T-helper 2 cell treated with Interferon-gamma antibody and Interleukin-4, amounts not matched to agents 100 ng/mL and 5 ng/mL, for 36 hours (primary cell): ENCODE measurements around the gene MAGEH1. TPM values are rescaled to one million over a fixed set of nuclear protein-coding genes. Genes with fewer than 3 reads are reported as not detected.
"Not testable (repeated sequence)": the region's sequence is repeated elsewhere in the genome, so short reads cannot be mapped to it uniquely, and the experiment has no call there.

Source experiments
- intact Hi-C: fragments of 100-400 bp; cut with micrococcal nuclease; formaldehyde crosslinking; loops from one replicate; pipeline ENCODE4 v1.15.1; 2023
- total RNA-seq: library from RNA; stranded (reverse); gene quantifications from 2 replicates; pipeline ENCODE4 v1.2.3, GENCODE V29; 2022

The MAGEH1 gene
- total RNA-seq, result 14.0 and 14.5 TPM in 2 replicates

GRCh38 chrX:55451990-55452832 is at the start of gene MAGEH1:
Gene MAGEH1 (plus strand): TSS chrX:55452127. CDS start chrX:55452375, 248 bp downstream.
- intact Hi-C loops, result no loop called here

GRCh38 chrX:55427079-55427478 is 24.8 kb upstream of the MAGEH1 start:
- intact Hi-C loops, result not testable (repeated sequence)

DNA sequence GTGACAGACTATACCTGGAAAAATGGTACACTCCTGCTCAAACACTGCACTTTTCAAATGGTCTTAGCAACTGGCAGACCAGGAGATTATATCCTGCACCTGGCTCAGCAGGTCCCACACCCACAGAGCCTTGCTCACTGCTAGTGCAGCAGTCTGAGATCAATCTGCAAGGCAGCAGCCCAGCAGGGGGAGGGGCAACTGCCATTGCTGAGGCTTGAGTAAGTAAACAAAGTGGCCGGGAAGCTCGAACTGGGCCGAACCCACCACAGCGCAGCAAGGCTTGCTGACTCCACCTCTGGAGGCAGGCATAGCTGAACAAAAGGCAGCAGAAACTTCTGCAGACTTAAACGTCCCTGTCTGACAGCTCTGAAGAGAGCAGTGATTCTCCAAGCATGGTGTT is 8.5 kb upstream of the MAGEH1 start:
- intact Hi-C loops, result not testable (repeated sequence)

- intact Hi-C loops, result no loop called here
These were observed 1.7 kb upstream of the MAGEH1 start for GRCh38 chrX:55450259-55450658.

- intact Hi-C loops, result no loop called here
These were observed 786 bp upstream of the MAGEH1 start for GRCh38 chrX:55451141-55451540.

GRCh38 chrX:55451626-55451989 is 319 bp upstream of the MAGEH1 start:
- intact Hi-C loops, result no loop called here

GRCh38 chrX:55452833-55453124 is 852 bp downstream of the MAGEH1 start:
- intact Hi-C loops, result no loop called here

- intact Hi-C loops, result not testable (repeated sequence)
These were observed 3.8 kb downstream of the MAGEH1 start for GRCh38 chrX:55455708-55456107.

GRCh38 chrX:55459426-55459825 is 7.5 kb downstream of the MAGEH1 start:
- intact Hi-C loops, result not testable (repeated sequence)

DNA sequence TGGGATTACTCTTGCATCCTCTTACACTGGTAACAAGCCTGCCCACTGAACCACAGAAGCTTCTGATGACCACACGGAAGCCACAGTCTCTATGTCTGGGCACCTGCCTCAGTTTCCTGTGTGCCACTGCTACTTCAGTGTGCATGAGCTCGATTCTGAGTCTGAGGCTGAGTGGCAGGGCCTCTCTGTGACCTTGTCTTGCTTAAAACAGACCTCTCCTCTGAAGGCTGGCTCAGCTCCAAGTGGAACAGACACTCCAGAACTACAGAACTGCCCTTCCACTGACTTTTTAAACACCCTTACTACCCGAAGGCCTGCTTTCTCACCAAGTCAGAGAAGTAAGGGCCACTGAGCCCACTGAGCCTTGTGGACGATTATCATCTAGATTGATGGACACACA is 8.0 kb downstream of the MAGEH1 start:
- intact Hi-C loops, result not testable (repeated sequence)

DNA sequence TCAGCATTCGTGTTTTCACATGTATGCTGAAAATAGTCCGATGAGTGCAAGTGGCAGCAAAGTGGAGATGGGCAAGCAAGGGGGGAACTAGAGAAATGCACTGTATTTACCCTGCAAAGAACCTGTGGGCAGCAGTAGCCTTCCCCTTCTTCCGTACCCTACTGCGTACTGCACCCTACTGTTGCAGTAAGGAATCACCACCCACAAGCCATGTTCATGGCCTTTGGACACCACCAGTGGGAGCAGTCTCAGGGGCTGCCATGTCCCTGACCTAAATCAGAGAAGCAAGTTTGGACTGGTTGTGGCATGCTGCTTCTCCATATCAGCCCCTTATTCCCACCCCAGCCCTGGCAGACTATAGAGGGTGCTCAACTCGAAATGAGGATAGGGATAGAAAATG is 12.1 kb downstream of the MAGEH1 start:
- intact Hi-C loops, result not testable (repeated sequence)

DNA sequence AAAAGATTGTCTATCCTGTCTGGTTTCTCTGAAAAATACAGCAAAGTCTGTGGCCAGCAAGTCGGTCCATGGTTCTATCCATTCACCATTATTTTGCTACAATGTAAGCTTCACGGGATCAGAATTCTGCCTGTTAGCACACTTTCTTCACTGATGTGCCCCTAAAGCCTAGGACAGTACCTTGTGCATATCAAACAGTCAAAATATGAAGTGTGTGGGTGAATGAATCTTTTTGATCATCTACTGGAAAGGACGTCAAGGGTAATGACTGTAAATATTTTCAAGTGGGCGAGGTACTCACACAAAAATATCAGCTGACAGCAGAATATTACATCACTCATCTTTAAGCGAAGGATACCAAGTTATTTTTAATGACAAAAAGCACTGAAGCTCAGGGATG is 13.2 kb downstream of the MAGEH1 start:
- intact Hi-C loops, result not testable (repeated sequence)

GRCh38 chrX:55465791-55466190 is 13.9 kb downstream of the MAGEH1 start:
- intact Hi-C loops, result not testable (repeated sequence)

GRCh38 chrX:55479956-55480355 is 28.0 kb downstream of the MAGEH1 start:
- intact Hi-C loops, result not testable (repeated sequence)

DNA sequence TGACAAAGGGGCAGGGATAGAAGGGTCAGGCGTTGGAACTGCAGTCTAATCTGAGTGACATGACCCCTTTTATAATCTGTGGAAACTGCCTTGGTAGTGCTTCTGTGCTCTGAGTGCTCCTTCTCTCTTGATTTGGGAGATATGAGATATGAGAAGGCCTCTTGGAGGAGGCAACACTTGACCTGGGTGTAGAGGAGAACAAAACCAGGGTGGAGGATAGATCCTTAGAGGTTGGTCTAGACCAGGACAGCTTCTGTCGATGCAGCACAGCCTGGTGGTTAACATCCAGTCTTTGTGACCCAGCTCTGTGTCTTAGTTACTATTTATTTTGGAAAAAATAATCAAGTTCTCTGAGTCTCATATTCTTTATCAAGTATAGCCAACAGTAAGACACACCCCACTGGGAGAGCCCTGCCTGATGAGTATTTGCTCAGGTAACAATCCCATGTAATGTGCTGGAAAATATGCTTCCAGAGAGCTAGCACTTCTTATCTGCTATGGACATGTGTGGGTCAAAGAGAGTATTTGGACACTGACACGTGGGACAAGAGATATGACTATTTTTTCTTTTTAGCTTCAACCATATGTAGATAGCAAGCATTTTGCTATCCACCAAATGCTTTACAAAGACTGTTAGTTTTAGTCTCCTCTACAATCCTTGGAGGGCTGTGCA is 28.6 kb downstream of the MAGEH1 start:
- intact Hi-C loops, result no loop called here

DNA sequence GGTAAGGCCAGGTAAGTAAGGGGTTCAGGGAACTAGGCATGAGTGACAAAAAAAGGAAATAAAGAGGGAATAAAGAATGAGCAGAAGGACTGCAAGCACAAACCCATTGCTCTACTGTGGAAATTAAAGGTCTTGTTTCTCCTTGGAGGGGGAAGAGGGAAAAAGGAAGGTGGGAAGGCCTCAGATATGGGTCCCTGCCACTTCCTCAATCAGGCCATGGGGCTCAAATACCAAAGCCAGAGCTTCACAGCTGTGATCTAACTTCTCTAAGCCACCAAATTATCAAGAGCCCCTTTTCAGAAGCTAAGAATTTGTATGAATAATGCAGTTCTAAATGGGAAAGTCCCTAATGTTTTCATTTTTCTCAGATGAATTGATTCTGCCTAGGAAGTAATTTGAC is 33.0 kb downstream of the MAGEH1 start:
- intact Hi-C loops, result no loop called here

GRCh38 chrX:55486736-55487135 is 34.8 kb downstream of the MAGEH1 start:
- intact Hi-C loops, result no loop called here

DNA sequence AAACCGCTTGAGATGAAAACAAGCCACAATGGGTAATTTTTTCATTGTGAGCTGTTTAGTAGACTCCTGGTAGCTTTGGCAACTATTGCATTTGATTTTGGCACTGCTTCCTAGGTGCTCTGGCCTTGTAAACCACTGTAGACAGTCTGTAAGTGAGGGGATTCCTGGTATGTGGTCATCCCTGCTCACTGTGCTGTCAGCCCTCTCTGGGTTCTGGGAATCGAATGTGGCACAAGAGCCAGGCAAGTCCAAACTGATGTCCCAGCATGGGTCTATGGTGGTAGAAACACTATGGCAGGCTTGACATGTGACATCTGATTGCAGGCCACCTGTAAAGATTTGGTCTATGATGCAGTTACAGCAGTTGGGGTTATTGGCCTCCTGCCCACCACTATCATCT is 35.2 kb downstream of the MAGEH1 start:
- intact Hi-C loops, result no loop called here

DNA sequence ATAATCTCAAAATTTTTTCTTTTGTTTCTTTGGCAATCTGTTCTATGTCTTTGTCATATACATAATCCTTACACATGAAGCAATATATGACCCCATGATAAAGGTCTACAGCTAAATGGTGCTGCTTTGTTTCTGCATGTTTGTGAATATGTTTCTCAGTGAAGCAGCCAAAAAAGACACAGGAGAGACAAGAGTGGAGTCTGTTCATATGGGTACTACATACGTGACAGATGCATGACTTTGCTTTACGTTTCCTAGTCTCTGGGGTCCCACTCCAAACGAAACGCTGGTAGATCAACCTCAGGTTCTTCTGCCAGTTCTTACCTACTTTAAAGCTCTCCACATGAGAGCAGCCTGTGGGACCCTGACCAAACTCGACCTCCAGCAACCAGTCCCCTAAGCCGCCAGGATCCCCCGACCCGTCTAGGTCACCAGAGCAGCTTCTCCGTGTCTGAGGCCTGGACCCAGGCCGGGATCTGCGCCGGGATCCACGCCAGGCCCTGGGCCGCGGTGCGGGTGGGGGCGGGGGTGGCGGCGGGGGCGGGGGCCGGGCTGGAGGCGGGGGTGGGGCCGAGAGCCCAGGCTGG is 36.2 kb downstream of the MAGEH1 start:
- intact Hi-C loops, result no loop called here

GRCh38 chrX:55488593-55489313 is 36.8 kb downstream of the MAGEH1 start:
- intact Hi-C loops, result no loop called here

- intact Hi-C loops, result no loop called here
These were observed 37.5 kb downstream of the MAGEH1 start, which contains the start of gene USP51 for GRCh38 chrX:55489314-55490009. Gene USP51 (minus strand): TSS chrX:55489848. CDS start chrX:55488939, 909 bp downstream.
